ENCODE results near the gene KIF17. TPM values are rescaled to one million over a fixed set of nuclear protein-coding genes. Genes with fewer than 3 reads are reported as not detected.

The KIF17 gene
- polyA plus RNA-seq, 6 donors from 2014 or later: not detected

DNA sequence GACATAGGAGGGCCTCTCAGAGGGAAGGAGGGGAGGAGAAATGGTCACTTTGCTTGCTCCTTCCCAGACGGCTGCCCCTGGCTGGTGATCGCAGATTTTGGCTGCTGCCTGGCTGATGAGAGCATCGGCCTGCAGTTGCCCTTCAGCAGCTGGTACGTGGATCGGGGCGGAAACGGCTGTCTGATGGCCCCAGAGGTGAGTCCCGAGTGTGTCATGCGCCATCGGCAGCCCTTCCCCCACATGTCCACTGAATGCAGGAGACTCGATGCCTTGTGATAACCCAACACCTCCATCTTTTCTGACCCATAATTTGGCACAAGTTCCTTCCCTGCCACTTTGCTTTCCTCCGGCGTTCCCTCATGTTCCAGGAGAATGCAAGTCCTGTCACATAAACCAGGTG, 69.4 kb downstream of the KIF17 start:
- no peak overlapping the region for H3K27ac Mint-ChIP-seq
- ATAC-seq (ENCODE audit: low read depth in 2 of 2): no peak
- H3K36me3 Mint-ChIP-seq: peaks cover 7 to 30% of the 10 kb centered on the region in 2 donors
- H3K4me3 Mint-ChIP-seq: no peak overlapping the region
- no peaks in the 10 kb centered on the region for H3K4me1 Mint-ChIP-seq
- DNase-seq: no peak
- no peaks in the 10 kb centered on the region for H3K9me3 Mint-ChIP-seq
- H3K27me3 Mint-ChIP-seq: no peaks in the 10 kb centered on the region

DNA sequence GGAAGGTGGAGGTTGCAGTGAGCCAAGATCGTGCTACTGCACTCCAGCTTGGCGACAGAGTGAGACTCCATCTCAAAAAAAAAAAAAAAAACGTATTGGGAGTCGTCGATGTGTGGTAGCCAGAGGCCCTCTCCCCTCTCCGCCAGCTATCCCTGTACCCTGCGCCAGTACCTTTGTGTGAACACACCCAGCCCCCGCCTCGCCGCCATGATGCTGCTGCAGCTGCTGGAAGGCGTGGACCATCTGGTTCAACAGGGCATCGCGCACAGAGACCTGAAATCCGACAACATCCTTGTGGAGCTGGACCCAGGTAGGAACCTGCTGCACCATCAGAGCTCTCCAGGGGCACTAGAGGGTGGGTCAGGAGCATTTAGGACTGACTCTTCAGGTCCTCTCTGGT, 72.4 kb downstream of the KIF17 start:
- ATAC-seq (ENCODE audit: low read depth in 2 of 2): no peak
- H3K4me1 Mint-ChIP-seq: peaks cover under 1% of the 10 kb centered on the region in 3 donors
- H3K9me3 Mint-ChIP-seq: no peaks in the 10 kb centered on the region
- no peak overlapping the region for H3K4me3 Mint-ChIP-seq
- H3K27ac Mint-ChIP-seq: no peak overlapping the region
- DNase-seq: no peak
- H3K36me3 Mint-ChIP-seq: peaks cover 1 to 16% of the 10 kb centered on the region in 2 donors
- no peaks in the 10 kb centered on the region for H3K27me3 Mint-ChIP-seq

DNA sequence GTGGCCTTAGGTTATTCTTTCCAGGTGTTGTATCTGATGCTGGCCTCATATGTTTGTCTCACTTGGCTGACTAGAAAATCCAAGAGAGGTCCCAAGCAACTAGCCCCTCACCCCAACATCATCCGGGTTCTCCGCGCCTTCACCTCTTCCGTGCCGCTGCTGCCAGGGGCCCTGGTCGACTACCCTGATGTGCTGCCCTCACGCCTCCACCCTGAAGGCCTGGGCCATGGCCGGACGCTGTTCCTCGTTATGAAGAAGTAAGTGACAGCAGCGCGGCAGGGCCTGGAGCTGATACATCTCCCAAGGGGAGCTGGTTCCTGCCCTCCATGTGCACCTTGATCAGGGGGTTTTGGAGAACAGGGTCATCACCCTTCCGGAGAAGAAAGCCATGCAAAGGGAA, 73.4 kb downstream of the KIF17 start:
- peaks cover 0 to 6% of the 10 kb centered on the region in 2 donors for H3K36me3 Mint-ChIP-seq
- no peaks in the 10 kb centered on the region for H3K9me3 Mint-ChIP-seq
- no peaks in the 10 kb centered on the region for H3K27me3 Mint-ChIP-seq
- no peak overlapping the region for H3K27ac Mint-ChIP-seq
- DNase-seq (no peak), ATAC-seq (ENCODE audit: low read depth in 2 of 2) (no peak)
- H3K4me1 Mint-ChIP-seq: peaks cover 4 to 6% (median 5%) of the 10 kb centered on the region in 3 donors
- no peak overlapping the region for H3K4me3 Mint-ChIP-seq

DNA sequence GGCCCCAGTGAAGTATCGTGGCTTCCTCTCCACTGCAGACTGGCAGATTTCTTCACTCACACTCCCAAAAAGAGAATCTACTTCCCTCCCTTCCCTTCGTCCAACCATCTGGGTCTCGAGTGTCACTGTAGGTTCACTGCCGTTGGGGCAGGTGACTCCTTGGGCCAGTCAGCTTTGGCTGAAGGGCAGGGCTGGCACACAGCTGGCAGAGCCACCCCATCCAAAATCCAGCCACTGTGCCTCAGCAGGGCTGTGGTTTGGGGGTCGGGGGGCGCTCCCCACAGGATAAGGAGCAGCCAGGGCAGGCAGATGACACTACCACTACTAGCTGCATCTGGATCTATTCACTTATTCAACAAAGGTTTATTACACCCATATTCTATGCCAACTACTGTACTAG, 74.7 kb downstream of the KIF17 start:
- peaks cover 0 to 8% of the 10 kb centered on the region in 2 donors for H3K36me3 Mint-ChIP-seq
- H3K9me3 Mint-ChIP-seq: no peaks in the 10 kb centered on the region
- H3K4me1 Mint-ChIP-seq: peaks cover 4 to 6% (median 5%) of the 10 kb centered on the region in 3 donors
- H3K27me3 Mint-ChIP-seq: no peaks in the 10 kb centered on the region
- H3K27ac Mint-ChIP-seq: peak overlapping the region in 1 of 6 donors; percentile 12
- DNase-seq: no peak
- no peak overlapping the region for H3K4me3 Mint-ChIP-seq
- no peak for ATAC-seq (ENCODE audit: low read depth in 2 of 2)

DNA sequence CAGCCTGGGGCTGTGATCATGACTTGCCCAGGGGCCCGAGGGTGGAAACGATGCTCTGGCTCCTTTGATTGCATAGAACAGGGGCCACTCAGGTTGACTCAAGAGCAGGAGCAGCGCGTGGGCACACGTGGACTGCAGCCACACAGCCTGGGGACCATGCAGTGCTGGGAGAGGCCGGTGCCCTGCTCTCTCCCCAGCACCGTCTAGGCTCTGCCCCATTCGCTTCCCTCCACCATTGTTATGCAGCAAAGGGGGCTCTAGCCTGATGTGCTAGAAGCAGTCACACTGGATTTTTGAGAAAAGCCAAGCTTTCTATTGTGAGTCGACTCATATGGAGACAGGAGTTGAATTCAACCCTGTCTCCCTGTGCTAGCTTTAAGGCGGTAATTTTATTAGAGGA, 75.8 kb downstream of the KIF17 start:
- Mint-ChIP-seq H3K27ac (no peak overlapping the region), H3K4me1 (peaks cover 4 to 6% (median 5%) of the 10 kb centered on the region in 3 donors), H3K4me3 (no peak overlapping the region), H3K36me3 (peaks cover 0 to 8% of the 10 kb centered on the region in 2 donors), H3K27me3 (no peaks in the 10 kb centered on the region), H3K9me3 (no peaks in the 10 kb centered on the region)
- ATAC-seq (ENCODE audit: low read depth in 2 of 2) (no peak), DNase-seq (no peak)

DNA sequence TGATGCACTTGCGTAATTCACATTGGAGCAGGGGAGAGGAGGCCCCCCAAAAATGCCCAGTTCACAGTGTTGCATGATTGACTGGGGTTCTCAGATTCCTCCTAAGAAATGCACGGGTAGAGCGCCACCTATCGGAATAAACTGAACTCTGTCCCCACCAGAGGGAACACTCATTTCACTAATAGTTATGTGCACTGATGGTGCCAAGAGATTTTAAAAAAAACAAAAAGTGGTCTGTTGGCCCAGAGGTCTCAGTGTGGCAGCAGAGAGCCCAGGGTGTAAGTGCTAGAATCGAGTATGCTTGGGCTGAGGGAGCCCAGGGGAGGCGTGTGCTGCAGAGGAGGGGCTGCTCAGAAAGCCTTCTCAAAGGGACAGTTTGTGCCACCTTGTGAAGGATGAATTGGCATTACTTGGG, 77.6 kb downstream of the KIF17 start:
- peak; percentile 65 to 81 for ATAC-seq (ENCODE audit: low read depth in 2 of 2)
- Mint-ChIP-seq H3K36me3 (peaks cover 0 to 8% of the 10 kb centered on the region in 2 donors), H3K4me1 (peaks cover 5 to 6% (median 6%) of the 10 kb centered on the region in 3 donors), H3K27ac (peak overlapping the region in 1 of 6 donors; percentile 57), H3K4me3 (peak overlapping the region in 1 of 8 donors; percentile 0), H3K27me3 (no peaks in the 10 kb centered on the region), H3K9me3 (no peaks in the 10 kb centered on the region)
- DNase-seq: peak; percentile 50

DNA sequence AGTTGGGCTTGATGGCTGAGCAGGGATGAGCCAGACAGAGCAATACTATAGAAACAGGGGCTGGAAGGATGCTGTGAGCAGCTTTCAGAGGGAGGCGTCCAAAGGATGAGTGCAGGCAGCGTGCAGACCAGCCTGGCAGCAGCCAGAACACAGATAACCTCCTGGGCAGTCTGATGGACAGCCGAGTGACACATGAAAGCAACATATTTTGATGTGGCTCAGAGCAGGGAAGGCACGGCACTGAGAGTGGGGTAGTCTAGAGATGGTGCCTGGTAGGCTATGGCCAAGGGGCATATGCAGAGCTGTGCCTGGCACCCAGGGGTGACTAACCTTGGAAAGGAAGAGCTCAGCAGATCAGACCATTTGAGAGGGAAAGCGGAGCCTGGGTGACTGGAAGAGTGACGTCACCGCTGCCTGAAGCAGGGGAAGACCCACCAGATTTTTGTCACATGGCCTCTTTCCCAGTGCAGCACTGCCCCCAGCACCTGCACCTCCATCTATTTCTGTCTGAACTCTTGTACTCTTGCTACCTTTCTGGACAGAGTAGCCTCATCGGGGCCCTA, 80.9 kb downstream of the KIF17 start:
- H3K27me3 Mint-ChIP-seq: no peaks in the 10 kb centered on the region
- H3K36me3 Mint-ChIP-seq: peaks cover 0 to 8% of the 10 kb centered on the region in 2 donors
- no peaks in the 10 kb centered on the region for H3K9me3 Mint-ChIP-seq
- no peak for DNase-seq
- peak overlapping the region in 1 of 6 donors; percentile 77 for H3K27ac Mint-ChIP-seq
- no peak for ATAC-seq (ENCODE audit: low read depth in 2 of 2)
- peaks cover 5 to 24% (median 22%) of the 10 kb centered on the region in 3 donors for H3K4me1 Mint-ChIP-seq
- no peak overlapping the region for H3K4me3 Mint-ChIP-seq

DNA sequence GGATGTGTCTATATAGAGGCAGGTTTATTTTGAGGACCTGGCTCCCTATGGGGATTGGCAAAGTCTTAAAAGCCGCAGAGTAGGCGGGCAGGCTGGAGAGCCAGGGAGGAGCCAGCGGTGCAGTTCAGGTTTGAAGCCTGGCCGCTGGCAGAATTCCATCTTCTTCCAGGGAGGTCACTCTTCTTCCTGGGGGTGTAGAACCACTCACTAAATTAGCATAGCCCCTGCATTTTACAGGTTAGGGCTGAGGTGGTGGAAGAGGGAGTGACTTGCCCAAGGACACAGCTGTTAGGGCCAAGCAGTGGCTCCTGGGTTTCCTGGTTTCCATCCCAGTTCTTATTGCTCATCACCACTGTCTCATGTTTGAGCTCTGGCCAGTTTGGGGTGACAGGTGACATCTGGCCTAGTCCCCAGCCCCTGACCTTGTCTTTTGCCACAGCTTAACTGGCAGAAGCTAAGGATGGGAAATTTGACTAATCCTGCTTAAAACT, 83.2 kb downstream of the KIF17 start:
- Mint-ChIP-seq H3K27me3 (no peaks in the 10 kb centered on the region), H3K27ac (peak overlapping the region in 2 of 6 donors; percentile 34 to 83), H3K9me3 (no peaks in the 10 kb centered on the region), H3K36me3 (peaks cover 0 to 8% of the 10 kb centered on the region in 2 donors), H3K4me1 (peaks cover 0 to 20% (median 17%) of the 10 kb centered on the region in 3 donors), H3K4me3 (peak overlapping the region; percentile 88 to 96 (median 94))
- ATAC-seq (ENCODE audit: low read depth in 2 of 2) (peak in 1 of 2 donors; percentile 9), DNase-seq (no peak)

DNA sequence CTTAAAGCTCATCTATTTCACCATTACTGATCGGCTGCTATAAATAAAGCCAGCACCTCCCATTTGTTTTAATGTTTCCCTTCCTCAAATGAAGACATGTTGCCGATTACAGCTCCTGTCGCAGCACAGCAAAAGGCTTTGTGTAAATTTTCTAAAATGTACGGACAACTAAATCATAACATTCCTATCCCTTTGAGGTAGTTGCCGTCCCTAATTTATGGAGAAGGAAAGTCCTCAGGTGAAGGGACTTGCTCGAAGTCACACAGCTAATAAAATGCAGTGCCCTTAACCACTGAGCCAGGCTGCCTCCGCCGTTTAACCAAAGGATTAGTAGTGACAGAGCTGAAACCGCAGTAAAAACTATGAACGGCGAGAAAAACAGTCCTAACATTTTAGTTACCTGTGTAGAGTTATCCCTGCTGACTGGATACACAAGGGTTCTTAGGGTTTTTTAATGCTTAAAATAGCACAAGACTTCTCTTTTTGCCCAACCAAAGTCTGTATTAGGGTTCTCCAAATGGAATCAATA, 83.7 kb downstream of the KIF17 start:
- peaks cover 0 to 5% (median 2%) of the 10 kb centered on the region in 7 donors for H3K9me3 Mint-ChIP-seq
- H3K4me3 Mint-ChIP-seq: peak overlapping the region; percentile 88 to 96 (median 94)
- no peaks in the 10 kb centered on the region for H3K27me3 Mint-ChIP-seq
- H3K4me1 Mint-ChIP-seq: peaks cover 0 to 20% (median 17%) of the 10 kb centered on the region in 3 donors
- H3K36me3 Mint-ChIP-seq: peaks cover 0 to 6% of the 10 kb centered on the region in 2 donors
- peak overlapping the region; percentile 51 to 90 (median 75) for H3K27ac Mint-ChIP-seq
- DNase-seq (no peak), ATAC-seq (ENCODE audit: low read depth in 2 of 2) (peak in 1 of 2 donors; percentile 11)

DNA sequence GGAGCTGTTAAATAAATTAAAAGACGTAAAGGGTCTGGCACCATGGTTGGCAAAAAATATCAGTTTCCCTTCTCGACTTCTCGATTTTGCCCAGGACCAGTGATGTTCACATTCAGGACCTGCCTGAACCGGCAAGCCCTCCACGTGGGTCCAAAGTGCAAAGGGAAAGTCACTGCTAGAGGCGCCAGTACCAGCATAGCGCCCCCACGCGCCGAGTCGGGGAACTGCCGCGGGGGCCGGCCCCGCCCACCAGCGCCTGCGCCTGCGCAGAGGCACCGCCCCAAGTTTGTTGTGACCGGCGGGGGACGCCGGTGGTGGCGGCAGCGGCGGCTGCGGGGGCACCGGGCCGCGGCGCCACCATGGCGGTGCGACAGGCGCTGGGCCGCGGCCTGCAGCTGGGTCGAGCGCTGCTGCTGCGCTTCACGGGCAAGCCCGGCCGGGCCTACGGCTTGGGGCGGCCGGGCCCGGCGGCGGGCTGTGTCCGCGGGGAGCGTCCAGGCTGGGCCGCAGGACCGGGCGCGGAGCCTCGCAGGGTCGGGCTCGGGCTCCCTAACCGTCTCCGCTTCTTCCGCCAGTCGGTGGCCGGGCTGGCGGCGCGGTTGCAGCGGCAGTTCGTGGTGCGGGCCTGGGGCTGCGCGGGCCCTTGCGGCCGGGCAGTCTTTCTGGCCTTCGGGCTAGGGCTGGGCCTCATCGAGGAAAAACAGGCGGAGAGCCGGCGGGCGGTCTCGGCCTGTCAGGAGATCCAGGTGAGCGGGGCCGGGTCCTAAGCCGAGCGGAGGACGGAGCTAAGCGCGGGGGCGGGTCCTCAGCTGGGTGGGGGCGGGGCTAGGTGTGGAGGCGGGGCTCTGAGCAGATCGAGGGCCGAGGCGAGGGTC, 84.4 kb downstream of the KIF17 start, which contains the start of gene PINK1:
Gene PINK1 (plus strand): TSS at position 269 of the 875 bp plus-strand sequence. CDS start 91 bp downstream, at position 360.
- DNase-seq: peak; percentile 89
- no peaks in the 10 kb centered on the region for H3K36me3 Mint-ChIP-seq
- peak; percentile 88 to 89 for ATAC-seq (ENCODE audit: low read depth in 2 of 2)
- H3K27ac Mint-ChIP-seq: peak within 1 kb of the TSS; percentile 51 to 90 (median 78)
- H3K27me3 Mint-ChIP-seq: peaks cover 0 to under 1% (median 0%) of the 10 kb centered on the region in 3 donors
- H3K9me3 Mint-ChIP-seq: peaks cover 0 to 11% (median 8%) of the 10 kb centered on the region in 7 donors
- H3K4me1 Mint-ChIP-seq: peaks cover 0 to 20% (median 17%) of the 10 kb centered on the region in 3 donors
- H3K4me3 Mint-ChIP-seq: peak within 1 kb of the TSS; percentile 88 to 96 (median 94)

DNA sequence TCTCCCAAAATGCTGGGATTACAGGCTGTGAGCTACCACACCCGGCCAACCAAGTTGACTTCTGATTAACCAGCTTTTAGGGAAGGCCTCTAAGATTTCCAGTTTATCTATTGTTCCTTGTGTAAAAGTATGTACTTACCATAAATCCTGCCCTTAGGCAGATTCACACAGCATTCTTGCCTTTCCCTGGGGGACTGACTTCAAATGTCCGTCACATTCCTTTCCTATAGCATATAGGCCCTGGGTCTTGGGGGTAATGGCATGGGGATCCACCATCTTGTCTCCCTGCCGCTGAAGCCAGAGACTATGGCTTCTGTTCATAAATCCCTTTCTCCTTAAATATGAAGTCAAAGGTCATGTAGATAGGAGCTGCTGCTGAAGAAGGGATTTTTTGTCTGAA, 85.4 kb downstream of the KIF17 start:
- Mint-ChIP-seq H3K27me3 (peaks cover 0 to 9% (median 6%) of the 10 kb centered on the region in 3 donors), H3K4me3 (peak overlapping the region; percentile 57 to 92 (median 85)), H3K4me1 (peaks cover 0 to 20% (median 17%) of the 10 kb centered on the region in 3 donors), H3K36me3 (no peaks in the 10 kb centered on the region), H3K27ac (peak overlapping the region in 4 of 6 donors; percentile 18 to 72 (median 56)), H3K9me3 (peaks cover 0 to 21% (median 16%) of the 10 kb centered on the region in 7 donors)
- ATAC-seq (ENCODE audit: low read depth in 2 of 2) (no peak), DNase-seq (no peak)

DNA sequence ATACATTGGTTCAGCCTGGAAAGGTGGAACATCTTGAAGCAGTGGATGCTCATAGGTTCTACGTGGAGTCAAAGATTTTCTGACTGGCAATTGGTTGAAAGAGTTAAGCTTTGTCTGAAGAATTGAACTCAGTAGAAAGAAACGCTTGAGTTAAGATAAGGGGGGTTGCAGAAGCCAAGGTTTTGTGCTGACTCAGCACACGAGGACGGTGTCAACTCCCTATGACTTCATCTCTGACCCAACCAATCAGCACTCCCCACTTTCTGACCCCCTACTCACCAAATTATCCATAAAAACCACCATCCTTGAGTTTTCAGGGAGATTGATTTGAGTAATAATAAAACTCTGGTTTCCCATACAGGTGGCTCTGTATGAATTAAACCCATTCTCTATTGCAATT, 87.1 kb downstream of the KIF17 start:
- no peak overlapping the region for H3K27ac Mint-ChIP-seq
- H3K9me3 Mint-ChIP-seq: peaks cover 0 to 29% (median 20%) of the 10 kb centered on the region in 7 donors
- ATAC-seq (ENCODE audit: low read depth in 2 of 2) (no peak), DNase-seq (no peak)
- peaks cover 0 to 17% (median 17%) of the 10 kb centered on the region in 3 donors for H3K4me1 Mint-ChIP-seq
- H3K27me3 Mint-ChIP-seq: peaks cover 6 to 23% (median 15%) of the 10 kb centered on the region in 3 donors
- no peaks in the 10 kb centered on the region for H3K36me3 Mint-ChIP-seq
- H3K4me3 Mint-ChIP-seq: peak overlapping the region in 1 of 8 donors; percentile 88

DNA sequence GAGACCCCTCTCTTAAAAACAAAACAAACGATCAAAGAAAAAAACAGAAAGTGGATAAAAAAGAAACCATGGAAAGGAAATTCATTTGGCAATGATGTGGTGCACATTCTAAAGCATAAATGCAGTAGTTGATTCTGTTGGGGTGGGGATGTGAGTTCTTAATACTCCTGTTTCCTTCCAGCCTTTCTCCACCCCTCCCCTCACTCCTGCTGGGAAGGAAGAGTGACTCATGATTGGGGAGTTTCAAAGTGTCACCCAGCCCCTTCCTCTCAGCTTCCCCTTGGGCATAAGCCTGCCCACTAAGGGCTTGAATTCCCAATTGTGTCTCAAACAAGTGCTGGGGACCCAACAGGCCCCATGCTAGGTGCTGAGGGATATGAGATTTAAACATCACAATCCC, 91.3 kb downstream of the KIF17 start:
- peaks cover 9 to 40% (median 38%) of the 10 kb centered on the region in 3 donors for H3K27me3 Mint-ChIP-seq
- ATAC-seq (ENCODE audit: low read depth in 2 of 2): no peak
- H3K4me1 Mint-ChIP-seq: no peaks in the 10 kb centered on the region
- H3K36me3 Mint-ChIP-seq: no peaks in the 10 kb centered on the region
- H3K9me3 Mint-ChIP-seq: peaks cover 0 to 29% (median 20%) of the 10 kb centered on the region in 7 donors
- H3K4me3 Mint-ChIP-seq: peak overlapping the region in 2 of 8 donors; percentile 10 to 70
- H3K27ac Mint-ChIP-seq: no peak overlapping the region
- no peak for DNase-seq
